Measurements from ENCODE around the gene ACYP1.

GRCh38 chr14:75016815-75017214, 47.0 kb downstream of the ACYP1 start:
- TF ChIP-seq CTCF (conservative IDR thresholded peaks at IDR 0.05; ENCODE audit: low read depth, low read length): no peak
- TF ChIP-seq EZH2 (IDR thresholded peaks at IDR 0.05; ENCODE audit: borderline replicate concordance, low read depth, low read length, poor library complexity, severe bottlenecking): no peak

Measured in A673 (cell line).